ENCODE measurements around the gene NCKAP5. TPM values are rescaled to one million over a fixed set of nuclear protein-coding genes. Genes with fewer than 3 reads are reported as not detected.

The NCKAP5 gene
- total RNA-seq, 3 donors from 2014 or later, result 1.9 to 6.3 (median 2.3) TPM

GRCh38 chr2:133312038-133312729 is 256.1 kb downstream of the NCKAP5 start:
- Histone ChIP-seq H3K4me1 (ENCODE audit: low read depth) (no peaks in the 10 kb centered on the region), H3K36me3 (ENCODE audit: low read depth) (no peaks in the 10 kb centered on the region), H3K4me3 (no peak overlapping the region), H3K9me3 (no peaks in the 10 kb centered on the region)
- ATAC-seq (no peak), DNase-seq (no peak)
- intact Hi-C loops (cut with DNase I, micrococcal nuclease), result no loop called here
- no peak for TF ChIP-seq CTCF (IDR thresholded peaks at IDR 0.05)

- ATAC-seq (no peak), DNase-seq (no peak)
- Histone ChIP-seq H3K4me1 (ENCODE audit: low read depth) (no peaks in the 10 kb centered on the region), H3K36me3 (ENCODE audit: low read depth) (no peaks in the 10 kb centered on the region), H3K4me3 (no peak overlapping the region), H3K9me3 (no peaks in the 10 kb centered on the region)
- TF ChIP-seq CTCF (IDR thresholded peaks at IDR 0.05), result no peak
- intact Hi-C loops (cut with DNase I, micrococcal nuclease), result no loop called here
Observed at GRCh38 chr2:133306236-133306635, 262.0 kb downstream of the NCKAP5 start.

- Histone ChIP-seq H3K36me3 (ENCODE audit: low read depth) (no peaks in the 10 kb centered on the region), H3K4me3 (no peak overlapping the region), H3K9me3 (no peaks in the 10 kb centered on the region), H3K4me1 (ENCODE audit: low read depth) (no peaks in the 10 kb centered on the region)
- DNase-seq (no peak), ATAC-seq (no peak)
- TF ChIP-seq CTCF (IDR thresholded peaks at IDR 0.05), result no peak
- intact Hi-C loops (cut with DNase I, micrococcal nuclease), result no loop called here
Observed at GRCh38 chr2:133304344-133304743, 263.9 kb downstream of the NCKAP5 start.

GRCh38 chr2:133303150-133303549 is 265.1 kb downstream of the NCKAP5 start:
- Histone ChIP-seq H3K36me3 (ENCODE audit: low read depth) (no peaks in the 10 kb centered on the region), H3K4me3 (no peak overlapping the region), H3K4me1 (ENCODE audit: low read depth) (no peaks in the 10 kb centered on the region), H3K9me3 (no peaks in the 10 kb centered on the region)
- ATAC-seq (no peak), DNase-seq (no peak)
- intact Hi-C loops (cut with DNase I, micrococcal nuclease), result no loop called here
- TF ChIP-seq CTCF (IDR thresholded peaks at IDR 0.05), result no peak

- no peak overlapping the region for H3K4me3 ChIP-seq
- intact Hi-C loops (cut with DNase I, micrococcal nuclease), result no loop called here
- no peaks in the 10 kb centered on the region for H3K36me3 ChIP-seq (ENCODE audit: low read depth)
- ATAC-seq (no peak), DNase-seq (no peak)
- no peak for TF ChIP-seq CTCF (IDR thresholded peaks at IDR 0.05)
- H3K9me3 ChIP-seq, result no peaks in the 10 kb centered on the region
- H3K4me1 ChIP-seq (ENCODE audit: low read depth), result no peaks in the 10 kb centered on the region
Observed at GRCh38 chr2:133296401-133296800, 271.9 kb downstream of the NCKAP5 start.
